Testis (tissue), 3 donors: ENCODE data around the gene SPINT4. TPM values are rescaled to one million over a fixed set of nuclear protein-coding genes. Genes with fewer than 3 reads are reported as not detected.

Source experiments
- DNase-seq: peaks from one replicate; pipeline ENCODE4 v3.0.0-alpha.2; 2019
- H3K27ac ChIP-seq, 2 donors: fragments of 200-600 bp; sonication (generic); one replicate each; pipeline ENCODE4 v1.5.1; 2019
- H3K27me3 ChIP-seq: fragments of 200-600 bp; sonication (generic); one replicate; pipeline ENCODE4 v1.5.1; 2019
- H3K36me3 ChIP-seq: fragments of 200-600 bp; sonication (generic); one replicate; pipeline ENCODE4 v1.5.1; 2017; ENCODE audit warnings: low read depth; ENCODE audit errors: missing control alignments
- H3K4me1 ChIP-seq: fragments of 200-600 bp; sonication (generic); one replicate; pipeline ENCODE4 v1.5.1; 2019
- H3K4me3 ChIP-seq, 2 donors: fragments of 200-600 bp; sonication (generic); one replicate each; pipeline ENCODE4 v1.5.1; 2017 to 2019
- H3K9me3 ChIP-seq: fragments of 200-600 bp; sonication (generic); one replicate; pipeline ENCODE4 v1.5.1; 2017
- CTCF ChIP-seq, 3 experiments: fragments of 450-650 bp in 2 of 3; fragments of 200-600 bp in 1 of 3; sonication (generic) in 1 of 3; IDR thresholded peaks; one replicate each; pipeline ENCODE4 v1.5.1; 2016 to 2019; ENCODE audit warnings: antibody characterized with exemption in 3 of 3, mild to moderate bottlenecking in 2 of 3, moderate library complexity in 1 of 3
- POLR2A ChIP-seq: fragments of 450-650 bp; IDR thresholded peaks from one replicate; pipeline ENCODE4 v1.6.1; 2017; ENCODE audit warnings: antibody characterized with exemption, mild to moderate bottlenecking, moderate library complexity
- WGBS, 2 donors: methylation state at CpG; one replicate each; pipeline ENCODE4 v1.1.5; 2018; 5-methylcytosine and 5-hydroxymethylcytosine counted together
- intact Hi-C: fragments of 100-400 bp; cut with DNase I; formaldehyde crosslinking; loops from one replicate; pipeline ENCODE4 v1.15.1; 2023; ENCODE audit warnings: low total_unique reads
- polyA plus RNA-seq: library from polyadenylated mRNA; stranded (reverse); fragments of 350-450 nt; fragmentation: Illumina TruSeq; extraction: RNeasy Lipid Tissue Mini Kit (QIAGEN cat#74804); gene quantifications from one replicate; pipeline ENCODE4 v1.2.3, GENCODE V29; 2014; ENCODE audit warnings: low read depth, low replicate concordance; ENCODE audit not compliant: insufficient read depth
- total RNA-seq, 2 donors: library from RNA; depleted of rRNA; stranded (reverse); fragments of >200 nt; gene quantifications; one replicate each; pipeline ENCODE4 v1.2.3, GENCODE V29; 2016

SPINT4 gene
- total and polyA plus RNA-seq, 3 donors from 2014 or later: not detected

GRCh38 chr20:45727044-45727443, 4.9 kb downstream of the SPINT4 start:
- DNase-seq: no peak
- WGBS, 2 donors: 55 to 77% methylated on average over 2 of the region's 2 CpGs
- Histone ChIP-seq H3K4me1 (no peaks in the 10 kb centered on the region), H3K36me3 (no peaks in the 10 kb centered on the region), H3K27ac (no peak overlapping the region), H3K9me3 (no peaks in the 10 kb centered on the region), H3K27me3 (no peaks in the 10 kb centered on the region), H3K4me3 (no peak overlapping the region)
- no peak for TF ChIP-seq POLR2A
- no peak for TF ChIP-seq CTCF (IDR thresholded peaks at IDR 0.05)
- intact Hi-C loops: no loop called here

GRCh38 chr20:45732199-45732598, 10.1 kb downstream of the SPINT4 start:
- no peak for DNase-seq
- Histone ChIP-seq H3K9me3 (no peaks in the 10 kb centered on the region), H3K4me3 (no peak overlapping the region), H3K36me3 (no peaks in the 10 kb centered on the region), H3K27ac (no peak overlapping the region), H3K4me1 (no peaks in the 10 kb centered on the region), H3K27me3 (no peaks in the 10 kb centered on the region)
- TF ChIP-seq CTCF (IDR thresholded peaks at IDR 0.05) (no peak), POLR2A (no peak)
- intact Hi-C loops: no loop called here

GRCh38 chr20:45735552-45735951, 13.4 kb downstream of the SPINT4 start:
- TF ChIP-seq POLR2A: no peak
- TF ChIP-seq CTCF (IDR thresholded peaks at IDR 0.05): no peak
- H3K36me3 ChIP-seq: no peaks in the 10 kb centered on the region
- WGBS, 2 donors: 68 to 73% methylated on average over 5 to 8 of the region's 8 CpGs
- no peak overlapping the region for H3K27ac ChIP-seq
- DNase-seq: no peak
- no peaks in the 10 kb centered on the region for H3K27me3 ChIP-seq
- no peaks in the 10 kb centered on the region for H3K4me1 ChIP-seq
- no peak overlapping the region for H3K4me3 ChIP-seq
- intact Hi-C loops: no loop called here
- H3K9me3 ChIP-seq: no peaks in the 10 kb centered on the region

- Histone ChIP-seq H3K4me1 (no peaks in the 10 kb centered on the region), H3K9me3 (no peaks in the 10 kb centered on the region)
- TF ChIP-seq POLR2A: no peak
- no peak for TF ChIP-seq CTCF (IDR thresholded peaks at IDR 0.05)
Measured at GRCh38 chr20:45735988-45736387, 13.8 kb downstream of the SPINT4 start.

GRCh38 chr20:45742596-45742995, 20.4 kb downstream of the SPINT4 start:
- WGBS, 2 donors: 90 to 94% methylated on average over 4 of the region's 4 CpGs
- Histone ChIP-seq H3K9me3 (no peaks in the 10 kb centered on the region), H3K27me3 (no peaks in the 10 kb centered on the region), H3K4me1 (no peaks in the 10 kb centered on the region), H3K27ac (no peak overlapping the region), H3K36me3 (no peaks in the 10 kb centered on the region), H3K4me3 (no peak overlapping the region)
- intact Hi-C loops: no loop called here
- TF ChIP-seq POLR2A (no peak), CTCF (IDR thresholded peaks at IDR 0.05) (no peak)
- no peak for DNase-seq

More at GRCh38 chr20:45735988-45736387, 13.8 kb downstream of the SPINT4 start:
- H3K27ac ChIP-seq: no peak overlapping the region
- no peak for DNase-seq
- WGBS, 2 donors: 83 to 90% methylated on average over 9 to 20 of the region's 23 CpGs
- intact Hi-C loops: no loop called here
- H3K36me3 ChIP-seq: no peaks in the 10 kb centered on the region
- no peaks in the 10 kb centered on the region for H3K27me3 ChIP-seq
- no peak overlapping the region for H3K4me3 ChIP-seq
